CD8-positive, alpha-beta memory T cell (primary cell): Measurements from ENCODE around the gene ELF3. TPM values are rescaled to one million over a fixed set of nuclear protein-coding genes. Genes with fewer than 3 reads are reported as not detected.
"Not testable (repeated sequence)": the region's sequence is repeated elsewhere in the genome, so short reads cannot be mapped to it uniquely, and the experiment has no call there.

Experiments used
- CTCF ChIA-PET: fragments of 350-600 bp; sonication (Branson Sonifier 250); formaldehyde crosslinking; loops from one replicate; lab custom pipeline; 2021; ENCODE audit warnings: antibody characterized with exemption; lab: Charles Lee
- POLR2A ChIA-PET: fragments of 350-600 bp; sonication (Branson Sonifier 250); formaldehyde crosslinking; loops from one replicate; lab custom pipeline; 2021; ENCODE audit warnings: antibody characterized with exemption; lab: Charles Lee
- DNase-seq, 5 donors: peaks; one replicate each; pipeline versions ENCODE4 v3.0.0 to v3.0.0-alpha.2; 2020 to 2022; ENCODE audit warnings: mixed read lengths in 1 of 5
- H3K27ac ChIP-seq: one replicate; pipeline ENCODE4 v1.7.0; 2013; ENCODE audit warnings: low read depth, mild to moderate bottlenecking, low read length, moderate library complexity
- H3K27me3 ChIP-seq: 2 replicates; pipeline ENCODE4 v1.7.0; 2013; ENCODE audit warnings: low read length, mild to moderate bottlenecking; ENCODE audit not compliant: insufficient read depth, poor library complexity, severe bottlenecking
- H3K36me3 ChIP-seq: 2 replicates; pipeline ENCODE4 v1.7.0; 2013; ENCODE audit warnings: mild to moderate bottlenecking, low read length, moderate library complexity; ENCODE audit not compliant: insufficient read depth
- H3K4me1 ChIP-seq: 2 replicates; pipeline ENCODE4 v1.7.0; 2013; ENCODE audit warnings: mild to moderate bottlenecking, low read length, moderate library complexity; ENCODE audit not compliant: insufficient read depth
- H3K4me3 ChIP-seq: 2 replicates; pipeline ENCODE4 v1.7.0; 2013; ENCODE audit warnings: mild to moderate bottlenecking, low read length
- H3K9me3 ChIP-seq: 2 replicates; pipeline ENCODE4 v1.7.0; 2013; ENCODE audit warnings: mild to moderate bottlenecking, low read length
- H3K27ac Mint-ChIP-seq, 8 donors: one replicate each; pipeline ENCODE4 v1.8.0; 2020 to 2021; ENCODE audit warnings: mixed read lengths in 8 of 8, mild to moderate bottlenecking in 6 of 8, inconsistent platforms in 3 of 8, moderate library complexity in 3 of 8
- H3K27me3 Mint-ChIP-seq, 2 donors: one replicate each; pipeline ENCODE4 v1.8.0; 2020 to 2021; ENCODE audit warnings: mixed read lengths in 2 of 2, mild to moderate bottlenecking in 1 of 2, moderate library complexity in 1 of 2
- H3K36me3 Mint-ChIP-seq, 3 donors: one replicate each; pipeline ENCODE4 v1.8.0; 2020 to 2021; ENCODE audit warnings: mixed read lengths in 3 of 3, inconsistent platforms in 1 of 3, mild to moderate bottlenecking in 1 of 3
- H3K4me1 Mint-ChIP-seq, 3 donors: one replicate each; pipeline ENCODE4 v1.8.0; 2020 to 2021; ENCODE audit warnings: mixed read lengths in 3 of 3, inconsistent platforms in 1 of 3, mild to moderate bottlenecking in 1 of 3
- H3K4me3 Mint-ChIP-seq, 7 donors: one replicate each; pipeline ENCODE4 v1.8.0; 2020 to 2021; ENCODE audit warnings: mixed read lengths in 7 of 7, mild to moderate bottlenecking in 6 of 7, moderate library complexity in 4 of 7, inconsistent platforms in 2 of 7
- H3K9me3 Mint-ChIP-seq, 5 donors: one replicate each; pipeline ENCODE4 v1.8.0; 2020 to 2022; ENCODE audit warnings: mixed read lengths in 5 of 5, mild to moderate bottlenecking in 3 of 5, moderate library complexity in 2 of 5, inconsistent platforms in 1 of 5
- polyA plus RNA-seq: library from polyadenylated mRNA; unstranded; fragments of 300-500 nt; fragmentation: Illumina TruSeq; gene quantifications from one replicate; pipeline ENCODE4 v1.2.3, GENCODE V29; 2021
- total RNA-seq, 2 experiments: library from RNA; stranded (reverse); gene quantifications; one replicate each; pipeline ENCODE4 v1.2.3, GENCODE V29; 2021

The ELF3 gene
- total RNA-seq (under 1 TPM; 0.11 to 0.26 TPM), polyA plus RNA-seq (not detected)

- Mint-ChIP-seq H3K4me1 (peaks cover 0 to 2% (median 0%) of the 10 kb centered on the region in 3 donors), H3K36me3 (peaks cover 5 to 20% (median 5%) of the 10 kb centered on the region in 3 donors), H3K27me3 (no peaks in the 10 kb centered on the region), H3K27ac (no peak within 1 kb of the TSS), H3K9me3 (no peaks in the 10 kb centered on the region), H3K4me3 (no peak within 1 kb of the TSS)
- Histone ChIP-seq H3K9me3 (no peaks in the 10 kb centered on the region), H3K4me1 (no peaks in the 10 kb centered on the region), H3K27ac (peak within 1 kb of the TSS; percentile 18), H3K27me3 (no peaks in the 10 kb centered on the region), H3K36me3 (no peaks in the 10 kb centered on the region), H3K4me3 (no peak within 1 kb of the TSS)
- ChIA-PET POLR2A (no interaction called here), CTCF (interaction anchor here (0.6 to 2.5 kb wide), 3 partner anchors 11 to 31 kb away, joined by 3 to 7 read pairs (median 4); partner anchors contain the start of gene RNPEP)
- no peak for DNase-seq
These were observed at the start of gene ELF3 for GRCh38 chr1:202010180-202011015. ELF3 (plus strand) TSS chr1:202010587; CDS start chr1:202011137, 550 bp downstream.

- H3K36me3 ChIP-seq: peaks cover 42% of the 10 kb centered on the region
- H3K4me3 Mint-ChIP-seq, H3K27me3 Mint-ChIP-seq, H3K4me3 ChIP-seq, H3K27me3 ChIP-seq, H3K9me3 Mint-ChIP-seq, H3K4me1 ChIP-seq, H3K4me1 Mint-ChIP-seq, H3K27ac Mint-ChIP-seq, DNase-seq, H3K27ac ChIP-seq, H3K9me3 ChIP-seq: not testable (repeated sequence)
- peaks cover 0 to 73% (median 23%) of the 10 kb centered on the region in 3 donors for H3K36me3 Mint-ChIP-seq
- POLR2A ChIA-PET: interaction anchor here (0.6 kb wide), 1 partner anchor 120 kb away, joined by 3 read pairs; no protein-coding TSS in a partner anchor
- CTCF ChIA-PET: interaction anchor here (0.8 to 3.0 kb wide), 4 partner anchors 9 to 67 kb away, joined by 3 to 16 read pairs (median 3); no protein-coding TSS in a partner anchor
These were observed 48.0 kb upstream of the ELF3 start for GRCh38 chr1:201962382-201962781.

GRCh38 chr1:201964261-201964660 is 46.1 kb upstream of the ELF3 start:
- H3K4me3 ChIP-seq: no peak overlapping the region
- H3K27ac Mint-ChIP-seq: no peak overlapping the region
- no peaks in the 10 kb centered on the region for H3K9me3 Mint-ChIP-seq
- peaks cover 0 to 73% (median 22%) of the 10 kb centered on the region in 3 donors for H3K36me3 Mint-ChIP-seq
- no peaks in the 10 kb centered on the region for H3K27me3 Mint-ChIP-seq
- H3K27me3 ChIP-seq: no peaks in the 10 kb centered on the region
- POLR2A ChIA-PET: no interaction called here
- no peak overlapping the region for H3K4me3 Mint-ChIP-seq
- DNase-seq: no peak
- no peaks in the 10 kb centered on the region for H3K9me3 ChIP-seq
- CTCF ChIA-PET: interaction anchor here (3.0 kb wide), 1 partner anchor 69 kb away, joined by 16 read pairs; no protein-coding TSS in a partner anchor
- no peak overlapping the region for H3K27ac ChIP-seq
- H3K36me3 ChIP-seq: peaks cover 43% of the 10 kb centered on the region
- H3K4me1 ChIP-seq: no peaks in the 10 kb centered on the region
- no peaks in the 10 kb centered on the region for H3K4me1 Mint-ChIP-seq

GRCh38 chr1:201966171-201966570 is 44.2 kb upstream of the ELF3 start:
- no peak overlapping the region for H3K27ac Mint-ChIP-seq
- peaks cover 0 to 80% (median 31%) of the 10 kb centered on the region in 3 donors for H3K36me3 Mint-ChIP-seq
- ChIA-PET POLR2A (interaction anchor here (1.2 kb wide), 1 partner anchor 11 kb away, joined by 6 read pairs; the partner anchor contains the start of gene TIMM17A), CTCF (no interaction called here)
- H3K4me3 Mint-ChIP-seq: no peak overlapping the region
- H3K27ac ChIP-seq: no peak overlapping the region
- DNase-seq: no peak
- H3K9me3 Mint-ChIP-seq: no peaks in the 10 kb centered on the region
- no peak overlapping the region for H3K4me3 ChIP-seq
- H3K27me3 ChIP-seq: no peaks in the 10 kb centered on the region
- H3K4me1 ChIP-seq: no peaks in the 10 kb centered on the region
- no peaks in the 10 kb centered on the region for H3K4me1 Mint-ChIP-seq
- no peaks in the 10 kb centered on the region for H3K9me3 ChIP-seq
- peaks cover 56% of the 10 kb centered on the region for H3K36me3 ChIP-seq
- H3K27me3 Mint-ChIP-seq: no peaks in the 10 kb centered on the region

GRCh38 chr1:201968202-201968925 is 42.0 kb upstream of the ELF3 start:
- H3K4me1 ChIP-seq: no peaks in the 10 kb centered on the region
- no peak overlapping the region for H3K4me3 ChIP-seq
- Mint-ChIP-seq H3K4me1 (peaks cover 0 to 3% (median 0%) of the 10 kb centered on the region in 3 donors), H3K9me3 (no peaks in the 10 kb centered on the region), H3K27me3 (no peaks in the 10 kb centered on the region), H3K27ac (no peak overlapping the region), H3K4me3 (no peak overlapping the region), H3K36me3 (peaks cover 0 to 64% (median 26%) of the 10 kb centered on the region in 3 donors)
- ChIA-PET POLR2A (no interaction called here), CTCF (interaction anchor here (1.1 to 1.9 kb wide), 2 partner anchors 72 to 409 kb away, joined by 3 to 17 read pairs; no protein-coding TSS in a partner anchor)
- no peak overlapping the region for H3K27ac ChIP-seq
- no peaks in the 10 kb centered on the region for H3K27me3 ChIP-seq
- no peak for DNase-seq
- no peaks in the 10 kb centered on the region for H3K9me3 ChIP-seq
- H3K36me3 ChIP-seq: peaks cover 53% of the 10 kb centered on the region

- Mint-ChIP-seq H3K4me1 (peaks cover 0 to 3% (median 0%) of the 10 kb centered on the region in 3 donors), H3K27ac (peak overlapping the region in 2 of 8 donors; percentile 0 to 36), H3K27me3 (no peaks in the 10 kb centered on the region), H3K9me3 (no peaks in the 10 kb centered on the region), H3K4me3 (no peak overlapping the region), H3K36me3 (peaks cover 0 to 49% (median 20%) of the 10 kb centered on the region in 3 donors)
- H3K27ac ChIP-seq: no peak overlapping the region
- ChIA-PET CTCF (interaction anchor here (0.9 to 4.0 kb wide), 3 partner anchors 8 to 79 kb away, joined by 3 to 48 read pairs (median 3); no protein-coding TSS in a partner anchor), POLR2A (no interaction called here)
- no peaks in the 10 kb centered on the region for H3K9me3 ChIP-seq
- DNase-seq: no peak
- H3K4me1 ChIP-seq: no peaks in the 10 kb centered on the region
- H3K27me3 ChIP-seq: no peaks in the 10 kb centered on the region
- H3K36me3 ChIP-seq: peaks cover 37% of the 10 kb centered on the region
- no peak overlapping the region for H3K4me3 ChIP-seq
These were observed 39.8 kb upstream of the ELF3 start for GRCh38 chr1:201970334-201971159.

GRCh38 chr1:201982082-201982622 is 28.2 kb upstream of the ELF3 start:
- DNase-seq: peak in 3 of 5 donors; percentile 55 to 73 (median 66)
- ChIA-PET CTCF (interaction anchor here (0.6 to 1.7 kb wide), 6 partner anchors 9 to 89 kb away, joined by 3 to 8 read pairs (median 4); partner anchors contain the start of gene ELF3), POLR2A (interaction anchor here (1.4 to 1.5 kb wide), 3 partner anchors 18 to 178 kb away, joined by 3 to 9 read pairs (median 6); partner anchors contain the start of genes PTPN7 and TIMM17A)
- H3K36me3 Mint-ChIP-seq: peaks cover 0 to 11% (median 2%) of the 10 kb centered on the region in 3 donors
- no peaks in the 10 kb centered on the region for H3K9me3 ChIP-seq
- no peaks in the 10 kb centered on the region for H3K36me3 ChIP-seq
- peak overlapping the region; percentile 60 for H3K4me3 ChIP-seq
- no peaks in the 10 kb centered on the region for H3K9me3 Mint-ChIP-seq
- peaks cover 16% of the 10 kb centered on the region for H3K4me1 ChIP-seq
- no peaks in the 10 kb centered on the region for H3K27me3 Mint-ChIP-seq
- peak overlapping the region; percentile 91 to 98 (median 95) for H3K4me3 Mint-ChIP-seq
- H3K4me1 Mint-ChIP-seq: peaks cover 30 to 40% (median 35%) of the 10 kb centered on the region in 3 donors
- no peaks in the 10 kb centered on the region for H3K27me3 ChIP-seq
- H3K27ac Mint-ChIP-seq: peak overlapping the region; percentile 53 to 99 (median 92)
- peak overlapping the region; percentile 73 for H3K27ac ChIP-seq
